C1 segment of cervical spinal cord (tissue), 14 donors: ENCODE results near the gene PRRG4.
"Not testable (repeated sequence)": the region's sequence is repeated elsewhere in the genome, so short reads cannot be mapped to it uniquely, and the experiment has no call there.

ENCODE experiments used
- DNase-seq, 14 donors: peaks; one replicate each; lab custom pipeline; 2025; lab: John Stamatoyannopoulos, UW

Gene PRRG4

GRCh38 chr11:32829680-32830412, at the start of gene PRRG4:
TSS of gene PRRG4 (plus strand) at chr11:32829927. CDS start at chr11:32830530, 603 bp downstream.
- peak in 7 of 14 donors; percentile 3 to 51 (median 26) for DNase-seq

DNA sequence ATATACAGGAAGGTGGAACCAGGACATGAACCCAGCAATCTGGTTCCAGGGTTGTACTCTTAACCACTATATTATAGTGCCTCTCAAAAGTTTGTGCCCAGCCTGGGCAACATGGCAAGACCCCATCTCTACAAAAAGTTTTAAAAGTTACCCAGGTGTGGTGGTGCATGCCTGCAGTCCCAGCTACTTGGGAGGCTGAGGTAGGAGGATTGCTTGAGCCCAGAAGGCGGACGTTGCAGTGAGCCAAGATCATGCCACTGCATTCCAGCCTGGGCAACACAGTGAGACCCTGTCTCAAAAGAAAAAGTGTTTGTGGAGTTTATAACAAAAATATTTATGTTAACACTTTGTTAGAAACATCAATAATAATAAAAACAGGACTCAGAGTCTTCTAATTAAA, 48.9 kb upstream of the PRRG4 start:
- not testable (repeated sequence) for DNase-seq

GRCh38 chr11:32781721-32782120, 48.0 kb upstream of the PRRG4 start:
- DNase-seq: no peak

GRCh38 chr11:32785262-32785661, 44.5 kb upstream of the PRRG4 start:
- DNase-seq: no peak

GRCh38 chr11:32786811-32787210, 42.9 kb upstream of the PRRG4 start:
- no peak for DNase-seq

GRCh38 chr11:32790916-32791315, 38.8 kb upstream of the PRRG4 start:
- DNase-seq: no peak

DNA sequence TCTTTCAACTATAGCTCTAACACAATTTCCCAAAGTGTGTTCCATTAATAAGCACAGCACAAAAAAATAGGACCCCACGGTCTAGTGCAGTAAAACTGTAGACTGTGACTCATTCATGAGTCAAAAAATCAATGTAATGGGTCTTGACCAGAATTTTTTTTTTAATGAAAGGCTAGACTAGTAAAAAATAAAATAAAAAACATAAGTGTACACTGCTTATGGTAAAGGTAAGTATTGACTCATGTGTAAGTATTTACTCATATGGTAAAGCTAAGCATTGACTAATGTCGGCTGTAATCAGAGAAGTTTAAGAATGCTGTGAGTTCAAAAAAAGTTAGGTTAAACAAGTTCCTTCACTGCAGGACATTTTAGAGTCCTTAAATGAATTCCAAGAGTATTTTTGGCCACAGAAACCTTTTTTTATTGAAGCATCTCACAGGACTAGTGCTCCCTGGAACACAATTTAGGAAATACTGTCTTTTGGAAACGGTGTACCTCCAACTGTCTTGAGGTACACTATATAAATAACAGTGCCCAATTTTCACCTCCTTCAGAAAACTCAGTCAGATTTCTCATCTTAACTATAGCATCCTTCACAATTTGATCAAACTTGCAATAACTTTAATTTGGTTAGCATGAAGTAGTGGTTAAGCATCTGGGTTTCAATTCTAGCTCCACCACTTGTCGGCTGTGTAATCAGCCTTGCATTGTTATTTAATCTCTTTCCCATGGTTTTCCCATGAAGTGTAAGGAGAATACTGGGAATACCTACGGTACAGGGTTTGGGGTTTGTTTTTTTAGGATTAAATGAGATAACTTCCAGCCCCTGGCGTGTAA, 37.4 kb upstream of the PRRG4 start:
- DNase-seq: no peak

GRCh38 chr11:32792948-32793475, 36.7 kb upstream of the PRRG4 start:
- peak in 7 of 14 donors; percentile 1 to 41 (median 11) for DNase-seq

GRCh38 chr11:32794439-32794838, 35.3 kb upstream of the PRRG4 start, which contains the start of gene CCDC73:
TSS of gene CCDC73 (minus strand) at chr11:32794662. CDS start at chr11:32760243, 34,419 bp downstream.
- no peak for DNase-seq

GRCh38 chr11:32796425-32796824, 33.3 kb upstream of the PRRG4 start:
- DNase-seq: no peak

- DNase-seq: peak in 11 of 14 donors; percentile 0 to 51 (median 21)
Observed at GRCh38 chr11:32809313-32809712, 20.4 kb upstream of the PRRG4 start.

DNA sequence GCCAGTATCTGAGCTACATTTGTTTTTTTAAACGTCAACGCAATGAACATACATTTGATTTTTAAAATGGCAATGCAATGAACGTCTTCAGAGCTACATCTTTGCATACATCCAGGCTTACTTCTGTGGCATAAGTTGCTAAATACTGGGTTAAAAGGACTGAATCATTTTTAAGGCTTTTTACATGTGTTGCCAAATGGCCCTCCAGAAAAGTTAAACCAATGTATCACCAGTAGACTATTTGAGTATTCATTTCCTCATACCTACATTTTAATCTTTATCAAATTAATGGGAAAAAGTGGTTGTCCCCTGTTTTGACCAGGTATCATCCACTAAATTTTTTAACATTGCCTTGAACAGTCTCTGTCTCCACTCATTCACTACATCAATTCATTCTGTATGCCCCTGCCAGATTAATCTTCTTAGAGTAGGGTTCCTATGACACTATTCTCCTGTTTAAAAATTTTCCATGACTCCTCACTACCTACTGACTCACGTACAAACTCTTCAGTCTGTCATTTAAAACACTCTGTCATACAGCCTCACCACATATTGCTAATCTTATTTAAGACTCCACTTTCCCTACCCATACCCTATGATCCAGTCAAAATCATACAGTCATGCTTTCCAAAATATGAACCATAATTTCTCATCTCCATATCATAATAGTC, 12.4 kb upstream of the PRRG4 start:
- DNase-seq: no peak

DNA sequence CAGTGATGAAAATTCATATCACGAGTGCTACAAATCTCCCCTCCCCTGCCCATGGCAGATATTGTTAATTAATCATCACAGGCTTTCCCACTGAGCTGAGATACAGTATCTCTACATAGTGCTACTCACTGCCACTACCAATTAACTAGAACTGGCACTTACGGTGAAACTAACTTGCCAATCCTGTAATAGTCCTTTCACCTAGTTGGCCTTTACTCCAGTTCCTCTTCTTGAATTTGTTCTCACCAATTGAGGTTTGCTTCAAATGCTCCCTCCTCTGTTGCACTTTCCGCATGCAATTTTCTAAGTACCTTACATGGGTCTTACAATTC, 11.9 kb upstream of the PRRG4 start:
- no peak for DNase-seq

- DNase-seq: no peak
Observed at GRCh38 chr11:32819187-32819586, 10.5 kb upstream of the PRRG4 start.

DNA sequence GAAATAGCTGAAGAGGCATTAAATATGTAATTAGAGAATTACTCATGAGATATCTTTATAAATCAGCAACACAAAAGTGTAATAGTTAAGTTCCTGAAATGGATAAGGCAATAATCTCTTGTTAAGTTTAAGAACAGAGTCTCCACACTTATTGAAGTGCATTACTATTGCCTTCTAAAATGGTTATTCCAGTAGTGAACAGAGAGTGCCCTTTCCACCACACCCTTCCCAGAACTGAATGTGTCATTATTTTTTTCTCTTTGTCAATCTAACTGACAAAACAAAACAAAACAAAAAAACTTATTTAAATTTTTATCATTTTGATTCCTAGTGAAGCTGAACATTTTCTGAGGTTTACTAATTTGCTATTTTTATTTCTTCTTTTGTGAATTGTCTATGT, 9.2 kb upstream of the PRRG4 start:
- no peak for DNase-seq

GRCh38 chr11:32821517-32821916, 8.2 kb upstream of the PRRG4 start:
- no peak for DNase-seq

DNA sequence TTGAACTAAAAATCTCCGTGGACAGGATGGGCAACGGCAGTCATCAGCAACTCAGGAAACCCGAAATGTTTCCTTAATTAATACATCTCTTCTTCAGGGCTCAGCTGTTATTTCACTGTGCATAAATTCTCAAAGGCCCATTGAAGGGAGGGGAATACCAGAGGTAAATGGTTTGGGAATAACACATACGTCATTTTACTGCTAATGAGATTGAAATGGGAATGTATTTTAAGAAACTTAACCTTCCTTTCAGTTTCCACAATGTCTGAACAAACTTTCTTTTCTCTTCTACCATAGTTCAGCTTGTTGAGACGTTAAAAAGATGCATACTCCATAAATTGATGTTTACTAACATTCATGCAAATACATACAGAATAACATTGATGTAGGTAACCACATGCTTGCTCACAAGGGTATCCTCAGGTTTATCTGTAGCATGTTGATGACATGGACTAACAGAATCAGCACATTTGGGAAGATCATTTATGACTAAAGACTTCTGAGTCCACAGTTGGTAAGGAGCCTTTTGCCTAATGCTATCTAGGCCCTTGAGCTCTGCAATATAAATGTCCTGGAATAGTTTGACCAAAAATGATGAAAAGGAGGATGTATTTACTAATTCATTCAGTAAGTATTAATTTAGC, 7.7 kb upstream of the PRRG4 start:
- DNase-seq: no peak

DNA sequence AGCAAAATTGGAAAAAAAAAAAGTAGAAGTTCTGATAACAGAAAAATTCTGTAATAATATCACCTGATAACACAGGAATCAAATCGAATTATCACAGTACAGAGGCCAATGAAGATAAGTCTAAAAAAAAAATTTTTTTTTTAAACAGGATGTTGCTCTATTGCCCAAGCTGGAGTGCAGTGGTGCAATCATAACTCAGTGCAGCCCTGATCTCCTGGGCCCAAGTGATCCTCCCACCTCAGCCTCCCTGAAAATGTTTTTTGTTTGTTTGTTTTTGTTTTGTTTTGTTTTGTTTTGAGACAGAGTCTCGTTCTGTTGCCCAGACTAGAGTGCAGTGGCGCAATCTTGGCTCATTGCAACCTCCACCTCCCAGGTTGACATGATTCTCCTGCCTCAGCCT, 6.1 kb upstream of the PRRG4 start:
- DNase-seq: not testable (repeated sequence)

- DNase-seq: no peak
Observed at GRCh38 chr11:32826113-32826512, 3.6 kb upstream of the PRRG4 start.

DNA sequence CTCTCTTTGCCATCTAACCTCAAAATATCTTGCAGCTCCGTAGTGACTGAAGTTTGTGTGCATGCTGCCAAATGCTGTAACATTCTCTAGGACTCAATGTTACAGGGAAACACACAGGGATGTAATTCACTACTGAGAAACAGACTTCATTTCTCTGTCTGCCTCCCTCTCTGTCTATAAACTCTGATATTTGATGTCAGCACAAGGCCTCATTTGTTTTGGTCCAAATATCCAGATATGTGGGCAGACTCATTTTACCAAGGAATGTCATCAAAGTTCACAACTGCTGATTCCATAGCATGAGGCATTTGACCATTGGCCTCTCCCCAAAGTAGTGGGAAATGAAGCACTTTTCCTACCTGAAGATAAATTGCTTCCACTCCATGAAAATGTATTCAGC, 2.5 kb upstream of the PRRG4 start:
- DNase-seq: no peak

DNA sequence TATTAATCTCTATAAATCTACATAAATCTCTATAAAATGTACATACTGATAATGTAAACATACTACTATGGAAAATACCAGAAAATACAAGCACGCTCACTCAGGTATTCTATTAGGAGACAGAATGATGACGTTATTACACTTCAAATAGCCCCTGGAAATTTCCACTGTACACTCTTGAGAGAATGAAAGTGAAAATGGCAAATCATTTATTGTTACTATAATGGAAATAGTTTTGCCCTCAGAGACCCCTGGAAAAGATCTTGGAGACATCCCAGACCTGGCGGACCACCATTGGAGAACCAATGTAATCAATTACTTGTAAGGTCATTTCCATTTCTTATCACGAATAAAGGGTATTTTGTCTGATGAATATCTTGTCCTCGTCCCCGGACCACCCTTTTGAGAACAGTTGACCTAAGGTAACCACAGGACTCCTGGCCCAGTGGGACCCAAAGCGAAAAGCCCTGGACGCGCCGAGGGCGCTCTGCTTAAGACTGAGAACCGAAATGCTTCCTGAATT, 509 bp upstream of the PRRG4 start:
- DNase-seq: no peak
